Body of pancreas (tissue), 4 donors: Measurements from ENCODE around the gene RBP2.

ENCODE experiments used
- POLR2A ChIP-seq, 3 donors: fragments of 450-650 bp; IDR thresholded peaks; one replicate each; pipeline ENCODE4 v1.6.1; 2016; ENCODE audit warnings: antibody characterized with exemption in 3 of 3, mild to moderate bottlenecking in 2 of 3
- TF ChIP-seq, protein P1 (sequence below), 7 experiments: fragments of 450-650 bp in 4 of 7; fragments of 200-600 bp in 3 of 7; sonication (generic) in 3 of 7; IDR thresholded peaks; one replicate each; pipeline ENCODE4 v1.5.1; 2016 to 2019; ENCODE audit warnings: antibody characterized with exemption in 7 of 7

DNA sequence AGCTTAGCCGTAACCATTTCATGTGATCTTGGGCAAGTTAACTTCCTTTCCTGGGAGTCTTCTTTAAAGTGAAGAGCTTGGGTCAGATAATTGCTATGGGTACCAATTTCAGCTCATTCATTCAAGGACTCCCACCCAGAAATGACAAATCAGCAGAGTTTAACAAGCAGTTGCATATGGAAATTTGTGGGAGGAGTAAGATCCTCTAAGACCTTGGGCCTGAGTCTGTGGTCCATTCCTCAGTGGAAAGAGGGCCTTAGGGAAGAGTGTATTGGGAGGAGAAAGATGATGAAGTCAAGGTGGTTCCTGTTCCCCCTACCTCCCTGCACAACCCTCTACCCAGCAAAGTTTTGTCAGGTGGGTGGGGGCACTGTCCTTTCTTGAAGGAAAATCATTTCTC lies 42.1 kb downstream of the RBP2 start:
- TF ChIP-seq, protein P1, sequence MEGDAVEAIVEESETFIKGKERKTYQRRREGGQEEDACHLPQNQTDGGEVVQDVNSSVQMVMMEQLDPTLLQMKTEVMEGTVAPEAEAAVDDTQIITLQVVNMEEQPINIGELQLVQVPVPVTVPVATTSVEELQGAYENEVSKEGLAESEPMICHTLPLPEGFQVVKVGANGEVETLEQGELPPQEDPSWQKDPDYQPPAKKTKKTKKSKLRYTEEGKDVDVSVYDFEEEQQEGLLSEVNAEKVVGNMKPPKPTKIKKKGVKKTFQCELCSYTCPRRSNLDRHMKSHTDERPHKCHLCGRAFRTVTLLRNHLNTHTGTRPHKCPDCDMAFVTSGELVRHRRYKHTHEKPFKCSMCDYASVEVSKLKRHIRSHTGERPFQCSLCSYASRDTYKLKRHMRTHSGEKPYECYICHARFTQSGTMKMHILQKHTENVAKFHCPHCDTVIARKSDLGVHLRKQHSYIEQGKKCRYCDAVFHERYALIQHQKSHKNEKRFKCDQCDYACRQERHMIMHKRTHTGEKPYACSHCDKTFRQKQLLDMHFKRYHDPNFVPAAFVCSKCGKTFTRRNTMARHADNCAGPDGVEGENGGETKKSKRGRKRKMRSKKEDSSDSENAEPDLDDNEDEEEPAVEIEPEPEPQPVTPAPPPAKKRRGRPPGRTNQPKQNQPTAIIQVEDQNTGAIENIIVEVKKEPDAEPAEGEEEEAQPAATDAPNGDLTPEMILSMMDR (IDR thresholded peaks at IDR 0.05) = no peak
- TF ChIP-seq POLR2A (IDR thresholded peaks at IDR 0.05) = no peak
